WTC11 (cell line): ENCODE measurements around the gene NFIA. TPM values are rescaled to one million over a fixed set of nuclear protein-coding genes. Genes with fewer than 3 reads are reported as not detected.
A peak's percentile ranks its signal among the peaks of the same experiment; 100 is the strongest.

Experiments used
- ATAC-seq: fragments of 200-7000 bp; cut with Tn5 transposase; 2 replicates; pipeline ENCODE4 v1.10.0; 2021; ENCODE audit warnings: mild to moderate bottlenecking, moderate library complexity
- CTCF ChIA-PET: fragments of 300-600 bp; sonication (Branson Sonifier 250); formaldehyde crosslinking; loops from one replicate; lab custom pipeline; 2021; ENCODE audit warnings: antibody characterized with exemption; lab: Charles Lee
- POLR2A ChIA-PET: fragments of 350-600 bp; sonication (Branson Sonifier 250); formaldehyde crosslinking; loops from one replicate; lab custom pipeline; 2021; ENCODE audit warnings: antibody characterized with exemption; lab: Charles Lee
- DNase-seq: peaks from one replicate; pipeline ENCODE4 v3.0.0; 2021; ENCODE audit warnings: low spot score
- H3K27ac Mint-ChIP-seq: 2 replicates; pipeline ENCODE4 v1.8.0; 2021; ENCODE audit warnings: mixed read lengths
- H3K27me3 Mint-ChIP-seq: 2 replicates; pipeline ENCODE4 v1.8.0; 2021; ENCODE audit warnings: low read depth, mild to moderate bottlenecking, moderate library complexity, mixed read lengths
- H3K36me3 Mint-ChIP-seq: 2 replicates; pipeline ENCODE4 v1.8.0; 2021; ENCODE audit warnings: mixed read lengths
- H3K4me1 Mint-ChIP-seq: 2 replicates; pipeline ENCODE4 v1.8.0; 2022; ENCODE audit warnings: mixed read lengths
- H3K4me3 Mint-ChIP-seq: 2 replicates; pipeline ENCODE4 v1.8.0; 2021; ENCODE audit warnings: mild to moderate bottlenecking, moderate library complexity, mixed read lengths
- H3K9me3 Mint-ChIP-seq: 2 replicates; pipeline ENCODE4 v1.8.0; 2021; ENCODE audit warnings: mixed read lengths
- ATF1 ChIP-seq: sonication (generic); formaldehyde crosslinking; IDR thresholded peaks from 2 replicates; pipeline ENCODE4 v1.8.1; 2023; ENCODE audit warnings: mild to moderate bottlenecking, moderate library complexity, missing genetic modification reagents
- CBFB ChIP-seq: sonication (generic); formaldehyde crosslinking; IDR thresholded peaks from 2 replicates; pipeline ENCODE4 v1.8.1; 2022; ENCODE audit warnings: mild to moderate bottlenecking, low read depth, missing genetic modification reagents
- FOXJ3 ChIP-seq: sonication (generic); formaldehyde crosslinking; IDR thresholded peaks from 2 replicates; pipeline ENCODE4 v1.9.0; 2021; ENCODE audit warnings: missing genetic modification reagents, mild to moderate bottlenecking, borderline replicate concordance
- FOXK1 ChIP-seq: sonication (generic); formaldehyde crosslinking; IDR thresholded peaks from 2 replicates; pipeline ENCODE4 v1.8.0; 2022; ENCODE audit warnings: mild to moderate bottlenecking, moderate library complexity, missing genetic modification reagents
- GABPB1 ChIP-seq: sonication (generic); formaldehyde crosslinking; IDR thresholded peaks from 2 replicates; pipeline ENCODE4 v1.8.1; 2023; ENCODE audit warnings: mild to moderate bottlenecking, missing genetic modification reagents
- NR1H2 ChIP-seq: sonication (generic); formaldehyde crosslinking; IDR thresholded peaks from 2 replicates; pipeline ENCODE4 v1.9.0; 2021; ENCODE audit warnings: mild to moderate bottlenecking, moderate library complexity, missing genetic modification reagents
- PRRX2 ChIP-seq: fragments of 250-450 bp; sonication (Bioruptor Pico); IDR thresholded peaks from 2 replicates; pipeline ENCODE4 v1.8.0; 2021; ENCODE audit warnings: mild to moderate bottlenecking
- total RNA-seq: library from RNA; stranded (reverse); gene quantifications from 3 replicates; pipeline ENCODE4 v1.2.3, GENCODE V29; 2021
- TF ChIP-seq, protein P1 (sequence below): fragments of 250-450 bp; sonication (Bioruptor Pico); IDR thresholded peaks from 2 replicates; pipeline ENCODE4 v1.8.0; 2021; ENCODE audit warnings: mild to moderate bottlenecking
- TF ChIP-seq, protein P2 (sequence below): fragments of 250-450 bp; sonication (Bioruptor Pico); IDR thresholded peaks from 2 replicates; pipeline ENCODE4 v1.9.0; 2021; ENCODE audit warnings: mild to moderate bottlenecking, borderline replicate concordance
- TF ChIP-seq, protein P3 (sequence below): sonication (generic); formaldehyde crosslinking; IDR thresholded peaks from 2 replicates; pipeline ENCODE4 v1.8.1; 2022; ENCODE audit warnings: low read depth, missing genetic modification reagents, borderline replicate concordance
- TF ChIP-seq, protein P4 (sequence below): sonication (generic); formaldehyde crosslinking; conservative IDR thresholded peaks from 2 replicates; pipeline ENCODE4 v1.8.1; 2023; ENCODE audit warnings: mild to moderate bottlenecking, low read depth, missing genetic modification reagents, moderate library complexity

Gene NFIA
- total RNA-seq, 1 experiment from 2014 or later, result 16.7 TPM

DNA sequence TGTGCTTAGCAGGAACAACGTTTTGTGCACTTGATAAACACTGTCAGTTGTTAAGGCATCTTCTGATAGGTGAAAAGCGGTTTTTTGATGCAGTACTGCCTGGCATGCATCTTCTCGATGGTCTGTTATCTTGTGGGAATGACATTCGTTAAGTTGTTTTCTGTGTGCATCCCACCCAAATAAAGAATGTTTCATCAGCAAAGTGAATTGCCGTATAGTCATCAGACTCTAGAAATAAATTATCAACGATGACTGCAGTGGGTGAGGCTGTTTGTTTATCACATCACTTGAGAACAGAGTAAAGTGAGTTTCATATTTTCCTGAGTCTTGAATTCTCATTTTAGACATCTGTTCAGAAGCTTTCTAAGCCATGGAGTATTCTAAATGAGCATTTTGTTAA lies 34.1 kb downstream of the NFIA start (continued):
- TF ChIP-seq, protein P1, sequence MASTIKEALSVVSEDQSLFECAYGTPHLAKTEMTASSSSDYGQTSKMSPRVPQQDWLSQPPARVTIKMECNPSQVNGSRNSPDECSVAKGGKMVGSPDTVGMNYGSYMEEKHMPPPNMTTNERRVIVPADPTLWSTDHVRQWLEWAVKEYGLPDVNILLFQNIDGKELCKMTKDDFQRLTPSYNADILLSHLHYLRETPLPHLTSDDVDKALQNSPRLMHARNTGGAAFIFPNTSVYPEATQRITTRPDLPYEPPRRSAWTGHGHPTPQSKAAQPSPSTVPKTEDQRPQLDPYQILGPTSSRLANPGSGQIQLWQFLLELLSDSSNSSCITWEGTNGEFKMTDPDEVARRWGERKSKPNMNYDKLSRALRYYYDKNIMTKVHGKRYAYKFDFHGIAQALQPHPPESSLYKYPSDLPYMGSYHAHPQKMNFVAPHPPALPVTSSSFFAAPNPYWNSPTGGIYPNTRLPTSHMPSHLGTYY (CRISPR knock-in tag), result no peak
- no peak for TF ChIP-seq GABPB1 (CRISPR knock-in tag)

DNA sequence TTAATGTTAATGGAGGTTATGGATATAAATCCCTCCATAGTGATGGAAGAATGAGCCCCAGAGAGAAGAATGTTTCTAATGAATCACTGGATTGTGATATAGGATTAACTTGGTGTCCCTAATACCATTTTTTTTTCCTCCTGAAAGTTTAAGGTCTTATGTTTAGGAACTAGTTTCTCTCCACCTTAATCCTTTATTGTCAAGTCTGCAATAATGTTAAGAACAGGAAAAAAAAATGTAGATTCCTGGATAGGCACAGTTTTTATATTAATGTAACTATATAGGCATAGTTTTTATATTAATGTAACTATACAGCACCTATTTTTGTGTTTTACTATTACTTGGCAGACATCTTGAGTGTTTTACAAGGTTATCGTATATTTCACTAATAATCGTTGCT lies 34.9 kb downstream of the NFIA start:
- Mint-ChIP-seq H3K36me3 (peaks cover 7% of the 10 kb centered on the region; the same call in 1 of the 2 replicates), H3K27ac (no peak overlapping the region), H3K9me3 (peaks cover 7% of the 10 kb centered on the region), H3K4me1 (peaks cover 36% of the 10 kb centered on the region), H3K4me3 (no peak overlapping the region), H3K27me3 (no peaks in the 10 kb centered on the region)
- ChIA-PET CTCF (no interaction called here), POLR2A (no interaction called here)
- no peak for ATAC-seq
- no peak for DNase-seq
- no peak for TF ChIP-seq ATF1 (CRISPR knock-in tag)

DNA sequence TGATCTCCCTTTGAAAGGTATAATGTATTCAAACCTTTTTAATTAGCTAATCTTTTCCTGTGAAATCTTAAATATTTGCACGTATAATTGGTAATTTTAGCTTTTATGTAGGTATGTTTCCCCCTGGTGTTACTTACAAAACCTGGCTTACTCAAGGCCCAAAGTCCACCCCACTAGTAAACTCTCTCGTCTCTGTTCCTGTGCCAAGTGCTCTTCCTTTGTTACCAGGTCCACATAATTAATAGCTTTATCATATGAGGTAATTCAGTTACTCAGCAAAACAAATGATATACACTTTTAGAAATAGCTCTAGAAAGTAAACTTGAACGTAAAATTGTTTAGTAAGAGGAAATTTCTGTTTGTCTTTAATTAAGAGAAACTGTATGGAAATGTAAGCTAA lies 36.7 kb downstream of the NFIA start:
- peaks cover 39% of the 10 kb centered on the region for H3K4me1 Mint-ChIP-seq
- ATAC-seq, result no peak
- CTCF ChIA-PET, result interaction anchor here (1.0 kb wide), 1 partner anchor 21 kb away, joined by 4 read pairs; no protein-coding TSS in a partner anchor
- TF ChIP-seq, protein P2, sequence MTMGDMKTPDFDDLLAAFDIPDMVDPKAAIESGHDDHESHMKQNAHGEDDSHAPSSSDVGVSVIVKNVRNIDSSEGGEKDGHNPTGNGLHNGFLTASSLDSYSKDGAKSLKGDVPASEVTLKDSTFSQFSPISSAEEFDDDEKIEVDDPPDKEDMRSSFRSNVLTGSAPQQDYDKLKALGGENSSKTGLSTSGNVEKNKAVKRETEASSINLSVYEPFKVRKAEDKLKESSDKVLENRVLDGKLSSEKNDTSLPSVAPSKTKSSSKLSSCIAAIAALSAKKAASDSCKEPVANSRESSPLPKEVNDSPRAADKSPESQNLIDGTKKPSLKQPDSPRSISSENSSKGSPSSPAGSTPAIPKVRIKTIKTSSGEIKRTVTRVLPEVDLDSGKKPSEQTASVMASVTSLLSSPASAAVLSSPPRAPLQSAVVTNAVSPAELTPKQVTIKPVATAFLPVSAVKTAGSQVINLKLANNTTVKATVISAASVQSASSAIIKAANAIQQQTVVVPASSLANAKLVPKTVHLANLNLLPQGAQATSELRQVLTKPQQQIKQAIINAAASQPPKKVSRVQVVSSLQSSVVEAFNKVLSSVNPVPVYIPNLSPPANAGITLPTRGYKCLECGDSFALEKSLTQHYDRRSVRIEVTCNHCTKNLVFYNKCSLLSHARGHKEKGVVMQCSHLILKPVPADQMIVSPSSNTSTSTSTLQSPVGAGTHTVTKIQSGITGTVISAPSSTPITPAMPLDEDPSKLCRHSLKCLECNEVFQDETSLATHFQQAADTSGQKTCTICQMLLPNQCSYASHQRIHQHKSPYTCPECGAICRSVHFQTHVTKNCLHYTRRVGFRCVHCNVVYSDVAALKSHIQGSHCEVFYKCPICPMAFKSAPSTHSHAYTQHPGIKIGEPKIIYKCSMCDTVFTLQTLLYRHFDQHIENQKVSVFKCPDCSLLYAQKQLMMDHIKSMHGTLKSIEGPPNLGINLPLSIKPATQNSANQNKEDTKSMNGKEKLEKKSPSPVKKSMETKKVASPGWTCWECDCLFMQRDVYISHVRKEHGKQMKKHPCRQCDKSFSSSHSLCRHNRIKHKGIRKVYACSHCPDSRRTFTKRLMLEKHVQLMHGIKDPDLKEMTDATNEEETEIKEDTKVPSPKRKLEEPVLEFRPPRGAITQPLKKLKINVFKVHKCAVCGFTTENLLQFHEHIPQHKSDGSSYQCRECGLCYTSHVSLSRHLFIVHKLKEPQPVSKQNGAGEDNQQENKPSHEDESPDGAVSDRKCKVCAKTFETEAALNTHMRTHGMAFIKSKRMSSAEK (CRISPR knock-in tag), result no peak
- TF ChIP-seq, protein P3, sequence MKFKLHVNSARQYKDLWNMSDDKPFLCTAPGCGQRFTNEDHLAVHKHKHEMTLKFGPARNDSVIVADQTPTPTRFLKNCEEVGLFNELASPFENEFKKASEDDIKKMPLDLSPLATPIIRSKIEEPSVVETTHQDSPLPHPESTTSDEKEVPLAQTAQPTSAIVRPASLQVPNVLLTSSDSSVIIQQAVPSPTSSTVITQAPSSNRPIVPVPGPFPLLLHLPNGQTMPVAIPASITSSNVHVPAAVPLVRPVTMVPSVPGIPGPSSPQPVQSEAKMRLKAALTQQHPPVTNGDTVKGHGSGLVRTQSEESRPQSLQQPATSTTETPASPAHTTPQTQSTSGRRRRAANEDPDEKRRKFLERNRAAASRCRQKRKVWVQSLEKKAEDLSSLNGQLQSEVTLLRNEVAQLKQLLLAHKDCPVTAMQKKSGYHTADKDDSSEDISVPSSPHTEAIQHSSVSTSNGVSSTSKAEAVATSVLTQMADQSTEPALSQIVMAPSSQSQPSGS (CRISPR knock-in tag), result no peak
- TF ChIP-seq GABPB1 (CRISPR knock-in tag), result 0 out of 2 replicates have a peak, but pooled peaks have one; percentile 17
- TF ChIP-seq, protein P1 (CRISPR knock-in tag), result no peak
- TF ChIP-seq PRRX2, result no peak
- TF ChIP-seq FOXJ3 (CRISPR knock-in tag), result no peak
- no peak for TF ChIP-seq CBFB (CRISPR knock-in tag)
- no peak for TF ChIP-seq NR1H2 (CRISPR knock-in tag)
- TF ChIP-seq, all 79 proteins: peak for 1
- no peak overlapping the region for H3K27ac Mint-ChIP-seq
- POLR2A ChIA-PET, result no interaction called here
- 0 out of 2 replicates have a peak, but pooled peaks cover under 1% of the 10 kb centered on the region for H3K36me3 Mint-ChIP-seq
- DNase-seq, result no peak
- peaks cover under 1% of the 10 kb centered on the region for H3K9me3 Mint-ChIP-seq
- H3K27me3 Mint-ChIP-seq, result no peaks in the 10 kb centered on the region
- H3K4me3 Mint-ChIP-seq, result no peak overlapping the region

DNA sequence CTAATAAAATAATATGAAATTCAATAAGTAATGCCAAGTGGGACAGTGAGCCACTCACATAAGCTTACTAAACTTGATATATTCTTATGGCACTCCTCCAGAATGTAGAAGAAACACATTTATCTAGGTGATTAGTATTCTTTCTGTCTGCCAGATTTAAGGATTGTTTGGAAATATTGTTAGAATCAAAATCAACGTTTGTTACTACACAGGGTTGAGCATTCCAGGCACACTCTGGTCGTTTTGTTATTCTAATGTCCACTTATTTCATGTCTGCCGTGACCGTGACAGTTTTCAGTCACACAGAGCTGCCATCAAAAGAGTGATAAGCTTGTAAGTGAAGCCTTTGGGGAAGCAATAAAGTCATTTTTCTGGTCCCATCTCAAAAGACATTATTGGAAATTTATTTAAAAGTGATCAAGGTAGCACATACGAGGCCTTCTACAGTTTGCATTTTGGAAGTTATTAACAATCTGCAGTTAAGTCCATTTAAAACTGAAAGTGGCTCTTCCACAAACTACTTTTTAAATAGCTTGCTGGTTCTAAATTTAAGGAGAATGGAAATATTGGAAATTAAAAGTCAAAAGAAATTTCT lies 38.0 kb downstream of the NFIA start:
- H3K9me3 Mint-ChIP-seq, result no peaks in the 10 kb centered on the region
- peaks cover 46% of the 10 kb centered on the region for H3K4me1 Mint-ChIP-seq
- ATAC-seq (no peak), DNase-seq (no peak)
- no peaks in the 10 kb centered on the region for H3K27me3 Mint-ChIP-seq
- TF ChIP-seq FOXK1 (CRISPR knock-in tag), result no peak
- TF ChIP-seq, protein P4, sequence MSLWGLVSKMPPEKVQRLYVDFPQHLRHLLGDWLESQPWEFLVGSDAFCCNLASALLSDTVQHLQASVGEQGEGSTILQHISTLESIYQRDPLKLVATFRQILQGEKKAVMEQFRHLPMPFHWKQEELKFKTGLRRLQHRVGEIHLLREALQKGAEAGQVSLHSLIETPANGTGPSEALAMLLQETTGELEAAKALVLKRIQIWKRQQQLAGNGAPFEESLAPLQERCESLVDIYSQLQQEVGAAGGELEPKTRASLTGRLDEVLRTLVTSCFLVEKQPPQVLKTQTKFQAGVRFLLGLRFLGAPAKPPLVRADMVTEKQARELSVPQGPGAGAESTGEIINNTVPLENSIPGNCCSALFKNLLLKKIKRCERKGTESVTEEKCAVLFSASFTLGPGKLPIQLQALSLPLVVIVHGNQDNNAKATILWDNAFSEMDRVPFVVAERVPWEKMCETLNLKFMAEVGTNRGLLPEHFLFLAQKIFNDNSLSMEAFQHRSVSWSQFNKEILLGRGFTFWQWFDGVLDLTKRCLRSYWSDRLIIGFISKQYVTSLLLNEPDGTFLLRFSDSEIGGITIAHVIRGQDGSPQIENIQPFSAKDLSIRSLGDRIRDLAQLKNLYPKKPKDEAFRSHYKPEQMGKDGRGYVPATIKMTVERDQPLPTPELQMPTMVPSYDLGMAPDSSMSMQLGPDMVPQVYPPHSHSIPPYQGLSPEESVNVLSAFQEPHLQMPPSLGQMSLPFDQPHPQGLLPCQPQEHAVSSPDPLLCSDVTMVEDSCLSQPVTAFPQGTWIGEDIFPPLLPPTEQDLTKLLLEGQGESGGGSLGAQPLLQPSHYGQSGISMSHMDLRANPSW, result no peak
- H3K27ac Mint-ChIP-seq, result no peak overlapping the region
- CTCF ChIA-PET, result interaction anchor here (0.6 to 1.2 kb wide), 2 partner anchors 420 to 468 kb away, joined by 3 to 4 read pairs; no protein-coding TSS in a partner anchor
- POLR2A ChIA-PET, result no interaction called here
- no peaks in the 10 kb centered on the region for H3K36me3 Mint-ChIP-seq
- H3K4me3 Mint-ChIP-seq, result no peak overlapping the region
